Astrocyte (in vitro differentiated cells and primary cell): ENCODE results near the gene FUT7.

ENCODE experiments used
- EZH2 ChIP-seq: IDR thresholded peaks from 2 replicates; pipeline ENCODE4 v1.6.1; 2012; ENCODE audit warnings: mild to moderate bottlenecking, low read length, inconsistent platforms; ENCODE audit not compliant: insufficient read depth
- TF ChIP-seq, protein P1 (sequence below): IDR thresholded peaks from 2 replicates; pipeline ENCODE4 v1.5.1; 2011; ENCODE audit warnings: low read depth, mild to moderate bottlenecking, inconsistent platforms, low read length, moderate library complexity; ENCODE audit not compliant: insufficient read depth

DNA sequence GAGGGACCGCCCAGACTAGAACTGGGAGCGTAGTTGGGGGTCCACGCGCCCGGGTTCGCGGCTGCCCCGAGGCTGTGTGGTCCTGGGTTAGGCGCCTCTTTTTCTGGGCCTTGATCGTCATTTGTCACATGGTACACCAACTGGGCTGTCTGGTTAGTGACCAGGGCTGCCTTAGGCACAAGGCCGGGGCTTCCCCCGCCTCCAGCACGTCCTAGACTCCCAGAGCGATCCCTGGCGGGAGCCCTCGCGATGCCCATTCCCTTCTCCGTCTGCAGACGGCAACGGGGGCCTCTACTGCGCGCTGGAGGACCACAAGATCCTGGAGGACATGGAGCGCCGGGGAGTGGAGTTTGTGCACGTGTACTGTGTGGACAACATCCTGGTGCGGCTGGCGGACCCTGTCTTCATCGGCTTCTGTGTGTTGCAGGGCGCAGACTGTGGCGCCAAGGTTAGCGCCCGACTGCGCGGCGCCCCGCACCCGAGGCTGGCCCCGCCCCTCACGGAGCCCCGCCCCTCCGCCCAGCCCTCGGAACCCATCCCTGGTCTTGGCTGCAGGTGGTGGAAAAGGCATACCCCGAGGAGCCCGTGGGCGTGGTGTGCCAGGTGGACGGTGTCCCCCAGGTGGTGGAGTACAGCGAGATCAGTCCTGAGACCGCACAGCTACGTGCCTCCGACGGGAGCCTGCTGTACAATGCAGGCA lies 47.0 kb upstream of the FUT7 start:
- TF ChIP-seq, protein P1, sequence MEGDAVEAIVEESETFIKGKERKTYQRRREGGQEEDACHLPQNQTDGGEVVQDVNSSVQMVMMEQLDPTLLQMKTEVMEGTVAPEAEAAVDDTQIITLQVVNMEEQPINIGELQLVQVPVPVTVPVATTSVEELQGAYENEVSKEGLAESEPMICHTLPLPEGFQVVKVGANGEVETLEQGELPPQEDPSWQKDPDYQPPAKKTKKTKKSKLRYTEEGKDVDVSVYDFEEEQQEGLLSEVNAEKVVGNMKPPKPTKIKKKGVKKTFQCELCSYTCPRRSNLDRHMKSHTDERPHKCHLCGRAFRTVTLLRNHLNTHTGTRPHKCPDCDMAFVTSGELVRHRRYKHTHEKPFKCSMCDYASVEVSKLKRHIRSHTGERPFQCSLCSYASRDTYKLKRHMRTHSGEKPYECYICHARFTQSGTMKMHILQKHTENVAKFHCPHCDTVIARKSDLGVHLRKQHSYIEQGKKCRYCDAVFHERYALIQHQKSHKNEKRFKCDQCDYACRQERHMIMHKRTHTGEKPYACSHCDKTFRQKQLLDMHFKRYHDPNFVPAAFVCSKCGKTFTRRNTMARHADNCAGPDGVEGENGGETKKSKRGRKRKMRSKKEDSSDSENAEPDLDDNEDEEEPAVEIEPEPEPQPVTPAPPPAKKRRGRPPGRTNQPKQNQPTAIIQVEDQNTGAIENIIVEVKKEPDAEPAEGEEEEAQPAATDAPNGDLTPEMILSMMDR = no peak
- no peak for TF ChIP-seq EZH2
